Measurements from ENCODE around the gene C10orf105.

C10orf105 gene

DNA sequence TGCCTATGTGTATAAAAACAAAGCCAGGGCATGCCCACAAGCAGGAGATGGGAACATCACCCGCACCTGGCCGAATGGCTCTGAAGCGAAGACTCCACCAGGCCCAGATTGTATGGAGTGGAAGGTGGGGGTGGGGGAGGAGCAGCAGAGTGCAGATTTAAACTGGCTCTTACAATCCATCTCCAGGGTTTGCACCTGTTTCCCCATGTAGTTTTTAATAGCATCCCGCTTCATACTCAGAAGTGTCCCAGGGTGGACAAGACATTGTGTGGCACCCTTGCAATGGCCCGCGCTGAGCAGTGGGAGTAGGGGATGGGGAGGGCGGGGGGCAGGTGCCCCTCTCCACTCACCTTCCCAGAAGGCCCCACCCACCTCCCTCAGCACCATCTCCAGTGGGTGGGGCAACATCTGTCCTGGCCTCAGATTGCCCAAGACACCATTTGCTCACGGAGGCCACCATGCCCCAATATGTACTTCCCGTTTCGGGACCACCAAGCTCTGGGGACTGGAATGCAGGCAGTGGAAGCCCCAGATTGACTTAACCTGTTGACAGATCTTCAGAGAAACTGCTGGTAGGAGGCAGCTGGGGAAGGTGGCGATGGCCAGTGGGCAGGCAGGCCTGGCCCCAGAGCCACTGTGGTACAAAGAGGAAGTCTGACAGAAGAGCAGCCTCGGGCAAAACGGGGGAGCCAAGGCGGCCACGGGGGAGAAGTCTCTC, 30.7 kb upstream of the C10orf105 start:
- Histone ChIP-seq H3K9me3 (ENCODE audit: control insufficient read depth, insufficient read depth, low read length) (no peaks in the 10 kb centered on the region), H3K27ac (ENCODE audit: low read length) (no peak overlapping the region), H3K4me1 (ENCODE audit: control insufficient read depth, insufficient read depth, low read length) (peaks cover 4% of the 10 kb centered on the region), H3K36me3 (ENCODE audit: control insufficient read depth, insufficient read depth, low read length) (no peaks in the 10 kb centered on the region), H3K27me3 (ENCODE audit: control insufficient read depth, insufficient read depth, low read length) (no peaks in the 10 kb centered on the region), H3K4me3 (ENCODE audit: low read length) (no peak overlapping the region)
- no CpG with 5 or more reads among the region's 15 CpGs for WGBS (ENCODE audit: insufficient coverage, insufficient read length)
- no peak for DNase-seq (ENCODE audit: low read depth, low spot score)

DNA sequence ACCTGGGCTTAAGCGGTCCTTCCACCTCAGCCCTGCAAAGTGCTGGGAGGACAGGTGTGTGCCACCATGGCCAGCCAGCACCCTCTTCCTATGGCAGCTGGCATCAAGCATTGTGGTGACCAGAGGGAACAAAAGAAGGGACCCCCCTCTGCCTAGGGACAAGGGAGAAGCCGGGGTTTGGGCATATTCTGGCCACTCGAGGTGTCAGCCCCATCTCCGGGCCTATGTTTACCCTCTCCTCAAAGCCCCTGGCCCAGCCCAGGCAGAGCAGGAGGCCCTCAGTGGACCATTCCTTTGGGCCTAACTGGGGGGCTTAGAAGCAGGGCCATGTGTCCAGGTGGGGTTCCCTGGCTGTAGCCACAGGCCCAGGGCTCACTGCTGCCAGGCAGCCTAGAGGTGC, 29.8 kb upstream of the C10orf105 start:
- Histone ChIP-seq H3K27me3 (ENCODE audit: control insufficient read depth, insufficient read depth, low read length) (no peaks in the 10 kb centered on the region), H3K4me3 (ENCODE audit: low read length) (no peak overlapping the region), H3K27ac (ENCODE audit: low read length) (no peak overlapping the region), H3K4me1 (ENCODE audit: control insufficient read depth, insufficient read depth, low read length) (peaks cover 4% of the 10 kb centered on the region), H3K9me3 (ENCODE audit: control insufficient read depth, insufficient read depth, low read length) (no peaks in the 10 kb centered on the region), H3K36me3 (ENCODE audit: control insufficient read depth, insufficient read depth, low read length) (no peaks in the 10 kb centered on the region)
- WGBS (ENCODE audit: insufficient coverage, insufficient read length) = no CpG with 5 or more reads among the region's 4 CpGs
- DNase-seq (ENCODE audit: low read depth, low spot score) = no peak

DNA sequence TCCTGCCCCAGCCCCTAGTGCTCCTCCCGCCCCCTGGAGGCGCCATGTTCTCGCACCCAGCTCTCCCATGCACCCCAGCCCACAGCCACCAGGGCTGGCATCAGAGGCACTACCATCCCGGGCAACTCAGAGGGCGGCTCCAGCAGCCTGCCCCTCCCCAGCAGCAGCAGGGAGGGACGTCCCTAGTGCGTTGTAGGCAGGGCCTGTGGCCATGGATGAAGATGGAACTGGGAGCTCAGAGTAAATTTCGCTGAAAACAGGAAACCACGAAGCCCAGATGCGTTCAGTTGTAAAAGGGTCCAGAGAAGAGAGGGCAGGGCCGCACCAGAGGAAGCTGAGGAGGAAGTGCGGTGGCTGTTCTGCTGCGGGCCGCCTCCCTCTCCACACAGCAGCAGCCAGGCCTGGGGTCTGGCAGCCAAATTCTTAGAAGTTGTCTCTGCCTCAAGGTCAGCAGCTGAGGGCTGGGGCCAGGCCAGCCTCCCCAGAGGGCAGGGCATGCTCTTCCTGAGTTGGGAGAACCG, 29.2 kb upstream of the C10orf105 start:
- H3K9me3 ChIP-seq (ENCODE audit: control insufficient read depth, insufficient read depth, low read length) = no peaks in the 10 kb centered on the region
- no peak overlapping the region for H3K27ac ChIP-seq (ENCODE audit: low read length)
- H3K4me1 ChIP-seq (ENCODE audit: control insufficient read depth, insufficient read depth, low read length) = peaks cover 4% of the 10 kb centered on the region
- DNase-seq (ENCODE audit: low read depth, low spot score) = no peak
- no CpG with 5 or more reads among the region's 15 CpGs for WGBS (ENCODE audit: insufficient coverage, insufficient read length)
- no peaks in the 10 kb centered on the region for H3K27me3 ChIP-seq (ENCODE audit: control insufficient read depth, insufficient read depth, low read length)
- no peak overlapping the region for H3K4me3 ChIP-seq (ENCODE audit: low read length)
- H3K36me3 ChIP-seq (ENCODE audit: control insufficient read depth, insufficient read depth, low read length) = no peaks in the 10 kb centered on the region

DNA sequence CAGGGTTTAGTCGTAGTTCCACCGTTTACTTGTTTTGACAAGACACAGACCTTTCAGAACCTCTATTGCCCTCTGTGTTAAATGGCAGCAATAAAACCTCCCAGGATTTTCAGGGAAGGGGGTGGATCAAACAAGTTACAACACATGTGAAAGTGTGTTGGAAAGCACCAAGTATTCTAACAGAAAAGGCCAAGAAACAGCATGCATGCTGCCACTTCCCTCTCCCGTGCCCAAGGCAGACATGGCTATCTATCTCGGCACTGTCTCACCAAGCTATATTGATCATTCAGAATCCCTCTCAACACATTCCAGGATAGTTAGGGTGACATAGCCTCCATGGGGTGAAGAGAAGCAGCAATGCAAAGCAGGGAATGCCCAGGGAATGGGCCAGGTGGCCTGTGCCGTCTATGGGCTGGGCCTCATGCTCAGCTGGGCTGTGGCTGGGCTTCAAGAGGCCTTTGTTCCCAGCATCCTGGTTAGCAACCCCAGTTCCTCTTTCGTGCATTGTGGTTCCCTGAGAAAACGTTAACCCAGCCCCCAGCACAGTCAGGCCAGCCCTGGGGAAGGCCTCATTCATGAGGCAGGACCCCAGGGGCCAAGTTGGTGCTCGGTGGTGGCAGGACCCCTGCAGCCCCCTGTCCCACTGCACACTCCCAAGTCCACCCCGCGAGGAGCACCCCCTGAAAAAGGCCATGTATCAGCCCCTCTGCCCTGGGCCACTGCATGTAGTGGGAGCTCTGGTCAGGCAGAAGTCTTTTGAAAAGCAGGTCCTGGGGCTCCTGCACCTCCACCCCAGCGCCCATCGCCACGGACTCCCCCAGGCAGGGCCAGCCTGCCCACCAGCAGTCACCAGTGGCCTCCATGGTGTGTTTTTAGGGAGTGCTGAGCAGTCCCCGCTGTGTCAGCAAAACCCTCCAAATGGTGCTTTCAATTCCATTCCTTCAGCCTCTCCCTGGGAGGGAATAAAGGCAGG, 28.3 kb upstream of the C10orf105 start:
- H3K36me3 ChIP-seq (ENCODE audit: control insufficient read depth, insufficient read depth, low read length) = no peaks in the 10 kb centered on the region
- H3K4me1 ChIP-seq (ENCODE audit: control insufficient read depth, insufficient read depth, low read length) = peaks cover 4% of the 10 kb centered on the region
- H3K27ac ChIP-seq (ENCODE audit: low read length) = no peak overlapping the region
- H3K27me3 ChIP-seq (ENCODE audit: control insufficient read depth, insufficient read depth, low read length) = no peaks in the 10 kb centered on the region
- no CpG with 5 or more reads among the region's 14 CpGs for WGBS (ENCODE audit: insufficient coverage, insufficient read length)
- no peaks in the 10 kb centered on the region for H3K9me3 ChIP-seq (ENCODE audit: control insufficient read depth, insufficient read depth, low read length)
- H3K4me3 ChIP-seq (ENCODE audit: low read length) = no peak overlapping the region
- no peak for DNase-seq (ENCODE audit: low read depth, low spot score)

DNA sequence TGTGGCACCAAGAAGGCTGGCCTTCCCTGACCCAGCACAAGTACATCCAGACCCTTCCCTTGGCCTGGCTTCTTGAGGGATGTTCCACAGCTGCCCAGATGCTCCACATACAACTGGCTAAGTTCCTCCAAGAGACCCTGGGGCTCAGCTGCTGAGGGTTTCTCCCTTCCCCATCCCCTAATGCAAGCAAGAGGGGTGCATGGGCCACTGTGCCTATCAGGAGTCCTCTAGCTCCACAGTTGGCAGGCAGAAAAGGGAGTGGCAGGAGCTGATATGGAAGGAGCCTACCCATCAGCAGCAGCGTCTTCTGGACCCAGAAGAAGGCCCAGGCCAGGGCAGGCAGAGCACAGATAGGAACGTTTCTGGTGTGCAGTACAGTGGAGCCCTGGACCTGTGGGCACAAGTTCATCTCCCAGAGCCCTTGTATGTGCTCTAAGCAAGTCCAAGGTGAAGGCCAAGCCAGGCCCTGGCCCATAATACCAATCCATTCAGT, 27.5 kb upstream of the C10orf105 start:
- Histone ChIP-seq H3K27me3 (ENCODE audit: control insufficient read depth, insufficient read depth, low read length) (no peaks in the 10 kb centered on the region), H3K9me3 (ENCODE audit: control insufficient read depth, insufficient read depth, low read length) (no peaks in the 10 kb centered on the region), H3K4me3 (ENCODE audit: low read length) (no peak overlapping the region), H3K36me3 (ENCODE audit: control insufficient read depth, insufficient read depth, low read length) (no peaks in the 10 kb centered on the region), H3K27ac (ENCODE audit: low read length) (no peak overlapping the region), H3K4me1 (ENCODE audit: control insufficient read depth, insufficient read depth, low read length) (peaks cover 4% of the 10 kb centered on the region)
- no peak for DNase-seq (ENCODE audit: low read depth, low spot score)
- no CpG with 5 or more reads among the region's 2 CpGs for WGBS (ENCODE audit: insufficient coverage, insufficient read length)

DNA sequence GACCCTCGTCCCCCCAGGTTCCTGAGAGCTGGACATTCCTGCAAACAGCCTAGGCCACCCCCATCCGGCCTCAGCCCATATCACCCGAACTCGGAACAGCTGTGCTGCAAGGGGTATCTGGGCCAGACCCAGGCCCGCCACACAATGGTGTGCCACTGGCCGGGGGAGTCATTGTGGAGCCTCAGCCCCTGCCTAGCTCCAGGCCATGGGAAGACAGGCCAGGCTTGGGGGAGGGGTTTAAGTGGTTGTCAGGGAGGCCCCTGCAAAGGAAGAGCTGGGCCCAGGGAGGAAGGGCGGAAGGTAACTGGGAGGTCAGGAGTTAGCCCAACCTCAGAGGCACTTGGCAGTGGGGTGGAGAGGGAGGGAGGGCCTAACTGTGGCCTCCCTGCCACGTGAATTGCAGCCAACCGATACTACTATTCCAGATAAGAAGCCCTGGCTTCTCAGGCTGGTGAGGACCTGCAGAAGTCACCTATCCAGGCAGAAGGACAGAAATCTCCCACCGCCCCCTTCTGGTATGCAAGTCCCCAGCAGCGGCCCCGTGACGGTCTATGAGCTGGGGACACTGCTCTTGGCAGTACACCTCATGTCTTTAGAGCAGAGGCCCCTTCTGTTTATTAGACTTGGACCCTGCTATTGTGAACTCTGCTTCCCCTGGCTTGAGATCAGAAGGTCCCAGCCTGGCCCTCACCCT, 26.9 kb upstream of the C10orf105 start:
- Histone ChIP-seq H3K27me3 (ENCODE audit: control insufficient read depth, insufficient read depth, low read length) (no peaks in the 10 kb centered on the region), H3K36me3 (ENCODE audit: control insufficient read depth, insufficient read depth, low read length) (no peaks in the 10 kb centered on the region), H3K9me3 (ENCODE audit: control insufficient read depth, insufficient read depth, low read length) (no peaks in the 10 kb centered on the region), H3K27ac (ENCODE audit: low read length) (no peak overlapping the region), H3K4me1 (ENCODE audit: control insufficient read depth, insufficient read depth, low read length) (peaks cover 4% of the 10 kb centered on the region), H3K4me3 (ENCODE audit: low read length) (no peak overlapping the region)
- DNase-seq (ENCODE audit: low read depth, low spot score) = no peak
- WGBS (ENCODE audit: insufficient coverage, insufficient read length) = no CpG with 5 or more reads among the region's 13 CpGs

DNA sequence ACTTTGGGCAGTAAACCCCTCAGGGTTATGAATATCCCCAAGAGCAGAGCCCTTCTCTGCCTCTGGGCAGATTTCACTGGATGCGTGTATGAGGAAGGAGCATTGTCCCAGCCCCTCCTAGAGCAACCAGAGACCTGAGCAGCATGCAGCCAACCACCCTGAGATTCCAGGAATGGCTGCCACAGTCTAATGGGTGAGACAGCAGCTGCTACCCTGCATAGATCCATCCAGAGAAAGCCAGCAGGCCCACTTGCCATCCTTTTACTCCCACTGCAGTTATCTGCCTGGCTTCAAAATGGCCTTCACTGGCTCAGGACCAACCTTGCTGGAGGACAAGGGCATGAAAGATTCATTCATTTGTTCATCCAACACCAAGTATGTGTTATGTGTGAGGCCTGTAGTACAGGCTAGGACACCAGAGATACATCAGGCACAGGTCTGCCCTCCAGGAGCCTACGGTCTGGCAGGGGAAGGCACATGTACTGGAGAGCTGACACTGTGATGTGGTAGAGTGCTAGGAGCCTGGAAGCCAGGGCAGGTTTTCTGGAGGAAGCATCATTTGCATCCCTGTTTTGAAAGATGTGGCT, 26.2 kb upstream of the C10orf105 start:
- Histone ChIP-seq H3K27ac (ENCODE audit: low read length) (no peak overlapping the region), H3K4me1 (ENCODE audit: control insufficient read depth, insufficient read depth, low read length) (peaks cover 4% of the 10 kb centered on the region), H3K27me3 (ENCODE audit: control insufficient read depth, insufficient read depth, low read length) (no peaks in the 10 kb centered on the region), H3K9me3 (ENCODE audit: control insufficient read depth, insufficient read depth, low read length) (no peaks in the 10 kb centered on the region), H3K36me3 (ENCODE audit: control insufficient read depth, insufficient read depth, low read length) (no peaks in the 10 kb centered on the region), H3K4me3 (ENCODE audit: low read length) (no peak overlapping the region)
- no CpG with 5 or more reads among the region's 2 CpGs for WGBS (ENCODE audit: insufficient coverage, insufficient read length)
- no peak for DNase-seq (ENCODE audit: low read depth, low spot score)

DNA sequence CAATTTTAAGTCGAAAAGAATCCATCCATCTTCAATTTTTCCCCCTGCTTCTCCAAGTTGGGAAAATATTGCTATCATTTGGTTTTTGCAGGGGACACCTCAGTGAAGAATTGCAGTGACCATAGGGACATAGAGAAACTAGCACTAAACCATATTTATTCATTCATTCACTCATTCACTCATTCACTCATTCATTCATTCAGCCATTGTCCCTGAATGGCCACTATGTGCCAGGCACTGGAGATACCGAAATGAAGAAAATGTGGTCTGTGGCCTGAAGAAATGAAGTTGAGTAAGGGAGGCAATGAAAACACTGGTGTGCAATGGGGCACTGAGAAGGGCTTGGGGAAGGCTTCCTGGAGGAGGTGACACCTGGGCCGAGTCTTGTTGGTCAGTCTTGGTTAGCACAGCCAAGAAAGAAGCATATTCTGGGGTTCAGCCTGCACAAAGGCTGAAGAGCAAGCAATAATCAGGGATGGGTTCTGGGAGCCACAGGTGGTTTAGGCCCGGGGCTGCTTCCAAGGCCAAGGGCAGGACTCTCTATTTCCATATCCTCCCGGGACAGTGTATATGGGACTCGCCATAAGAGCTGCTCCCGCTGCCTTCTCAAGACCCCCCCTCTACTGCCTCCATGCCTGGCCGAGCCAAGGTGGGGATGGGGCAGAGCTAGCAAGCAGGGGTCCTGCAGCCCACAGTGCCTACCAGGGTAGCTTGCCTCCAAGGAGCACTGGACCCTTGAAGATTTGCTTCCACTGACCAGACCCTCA, 25.5 kb upstream of the C10orf105 start:
- WGBS (ENCODE audit: insufficient coverage, insufficient read length) = no CpG with 5 or more reads among the region's 8 CpGs
- Histone ChIP-seq H3K27ac (ENCODE audit: low read length) (no peak overlapping the region), H3K4me3 (ENCODE audit: low read length) (no peak overlapping the region), H3K27me3 (ENCODE audit: control insufficient read depth, insufficient read depth, low read length) (no peaks in the 10 kb centered on the region), H3K36me3 (ENCODE audit: control insufficient read depth, insufficient read depth, low read length) (no peaks in the 10 kb centered on the region), H3K4me1 (ENCODE audit: control insufficient read depth, insufficient read depth, low read length) (peaks cover 4% of the 10 kb centered on the region), H3K9me3 (ENCODE audit: control insufficient read depth, insufficient read depth, low read length) (no peaks in the 10 kb centered on the region)
- DNase-seq (ENCODE audit: low read depth, low spot score) = no peak

DNA sequence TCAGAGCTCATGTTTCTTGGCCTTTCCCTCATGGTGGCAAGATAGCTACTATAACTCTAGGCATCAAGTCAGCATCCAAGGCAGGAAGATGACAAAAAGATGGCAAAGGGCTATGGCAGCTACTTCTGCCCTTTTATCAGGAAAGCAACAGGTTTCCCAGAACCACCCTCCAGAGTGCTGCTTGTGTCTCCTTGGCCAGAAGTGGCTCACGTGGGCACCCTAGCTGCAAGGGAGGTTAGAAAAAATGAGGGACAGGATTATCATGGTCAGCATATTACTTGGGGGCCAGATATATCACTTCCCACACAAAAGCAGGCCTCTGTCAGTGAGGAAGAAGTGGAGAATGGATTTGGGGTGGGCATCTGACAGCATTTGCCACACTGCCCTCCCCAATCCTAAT, 24.3 kb upstream of the C10orf105 start:
- DNase-seq (ENCODE audit: low read depth, low spot score) = no peak
- Histone ChIP-seq H3K27me3 (ENCODE audit: control insufficient read depth, insufficient read depth, low read length) (no peaks in the 10 kb centered on the region), H3K4me1 (ENCODE audit: control insufficient read depth, insufficient read depth, low read length) (peaks cover 3% of the 10 kb centered on the region; the same call in 1 of the 2 replicates), H3K27ac (ENCODE audit: low read length) (no peak overlapping the region), H3K9me3 (ENCODE audit: control insufficient read depth, insufficient read depth, low read length) (no peaks in the 10 kb centered on the region), H3K36me3 (ENCODE audit: control insufficient read depth, insufficient read depth, low read length) (no peaks in the 10 kb centered on the region), H3K4me3 (ENCODE audit: low read length) (no peak overlapping the region)
- no CpG with 5 or more reads among the region's 1 CpG for WGBS (ENCODE audit: insufficient coverage, insufficient read length)
